GM13977 (cell line): ENCODE results near the gene SLC38A5.

Experiments used
- DNase-seq: peaks from one replicate; pipeline ENCODE4 v3.0.0; 2012; ENCODE audit warnings: low spot score
- CTCF ChIP-seq: IDR thresholded peaks from 2 replicates; pipeline ENCODE4 v1.5.1; 2012; ENCODE audit warnings: mild to moderate bottlenecking, control low read depth; ENCODE audit not compliant: insufficient read depth; ENCODE audit errors: extremely low read depth, missing control alignments
- in situ Hi-C: fragments of 300-500 bp; cut with MboI; formaldehyde crosslinking; loops from one replicate; pipeline ENCODE4 v1.12.0; 2022; ENCODE audit warnings: low sequenced_read_pairs, low pct_unique_long_range_greater_than_20kb, mixed read lengths, inconsistent platforms; ENCODE audit not compliant: unreplicated experiment

The SLC38A5 gene

GRCh38 chrX:48473704-48473990 lies 3.6 kb upstream of the SLC38A5 start:
- TF ChIP-seq CTCF: no peak
- DNase-seq: no peak
- in situ Hi-C loops: no loop called here

- DNase-seq: no peak
- in situ Hi-C loops: no loop called here
- TF ChIP-seq CTCF: no peak
These were observed 3.0 kb upstream of the SLC38A5 start for GRCh38 chrX:48472851-48473703.

- DNase-seq: no peak
- TF ChIP-seq CTCF: no peak
- in situ Hi-C loops: no loop called here
These were observed 2.2 kb upstream of the SLC38A5 start for GRCh38 chrX:48472225-48472624.

DNA sequence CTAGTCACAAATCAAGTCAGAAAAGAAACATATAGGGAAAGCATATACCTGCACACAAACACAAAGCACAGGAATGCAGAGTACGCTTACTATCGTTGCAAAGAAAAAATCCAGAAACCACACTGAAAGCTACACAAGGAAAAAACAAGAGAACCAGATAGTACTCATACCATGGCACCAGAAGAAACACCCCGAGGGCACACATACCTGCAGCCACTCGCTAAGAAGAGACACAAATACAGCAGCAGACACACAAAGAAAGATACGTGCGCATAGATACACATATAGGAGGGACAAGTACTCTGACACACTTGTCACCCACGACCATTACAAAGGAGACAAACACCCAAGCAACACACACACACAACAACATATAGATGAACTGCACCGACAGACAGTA lies 1.4 kb upstream of the SLC38A5 start:
- no peak for DNase-seq
- TF ChIP-seq CTCF: no peak
- in situ Hi-C loops: no loop called here

DNA sequence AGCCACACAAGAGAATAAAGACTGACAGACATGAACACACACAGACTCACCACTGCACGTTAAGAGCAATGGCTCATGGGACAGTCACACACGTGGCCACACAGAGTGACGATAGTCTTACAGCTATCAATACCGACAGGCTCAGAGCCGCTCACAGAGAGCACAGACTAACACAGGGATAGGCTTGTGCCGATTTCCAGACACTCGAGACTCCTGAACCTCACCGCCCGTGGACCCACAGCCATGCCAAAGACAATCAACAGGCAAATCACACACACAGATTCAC lies 716 bp upstream of the SLC38A5 start:
- in situ Hi-C loops: no loop called here
- no peak for TF ChIP-seq CTCF
- no peak for DNase-seq

- DNase-seq: no peak
- TF ChIP-seq CTCF: peak; percentile 31
- in situ Hi-C loops: no loop called here
These were observed 1.1 kb downstream of the SLC38A5 start for GRCh38 chrX:48468693-48469691.
